Measurements from ENCODE around the gene FGF8.

GRCh38 chr10:101773923-101774588, 1.9 kb downstream of the FGF8 start:
- TF ChIP-seq CTCF (IDR thresholded peaks at IDR 0.05) (no peak), POLR2A (IDR thresholded peaks at IDR 0.05) (no peak)
